Measurements from ENCODE around the gene GLUL.

DNA sequence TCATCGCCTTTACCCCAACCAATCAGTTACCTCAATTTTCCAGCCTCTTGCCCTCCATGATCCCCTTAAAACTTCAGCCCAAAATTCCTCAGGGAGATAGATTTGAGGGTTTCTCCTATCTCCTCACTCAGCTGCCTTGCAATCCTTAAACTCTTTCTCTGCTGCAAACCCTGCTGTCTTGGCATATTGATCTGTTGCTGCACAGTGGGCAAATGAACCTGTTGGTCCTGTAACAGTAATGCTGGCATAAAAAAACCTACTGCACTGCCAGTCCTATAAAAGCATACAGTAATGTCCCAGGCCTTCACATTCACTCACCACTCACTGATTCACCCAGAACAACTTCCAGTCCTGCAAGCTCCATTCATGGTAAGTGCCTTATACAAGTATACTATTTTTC, 14.0 kb upstream of the GLUL start:
- TF ChIP-seq, protein P1, sequence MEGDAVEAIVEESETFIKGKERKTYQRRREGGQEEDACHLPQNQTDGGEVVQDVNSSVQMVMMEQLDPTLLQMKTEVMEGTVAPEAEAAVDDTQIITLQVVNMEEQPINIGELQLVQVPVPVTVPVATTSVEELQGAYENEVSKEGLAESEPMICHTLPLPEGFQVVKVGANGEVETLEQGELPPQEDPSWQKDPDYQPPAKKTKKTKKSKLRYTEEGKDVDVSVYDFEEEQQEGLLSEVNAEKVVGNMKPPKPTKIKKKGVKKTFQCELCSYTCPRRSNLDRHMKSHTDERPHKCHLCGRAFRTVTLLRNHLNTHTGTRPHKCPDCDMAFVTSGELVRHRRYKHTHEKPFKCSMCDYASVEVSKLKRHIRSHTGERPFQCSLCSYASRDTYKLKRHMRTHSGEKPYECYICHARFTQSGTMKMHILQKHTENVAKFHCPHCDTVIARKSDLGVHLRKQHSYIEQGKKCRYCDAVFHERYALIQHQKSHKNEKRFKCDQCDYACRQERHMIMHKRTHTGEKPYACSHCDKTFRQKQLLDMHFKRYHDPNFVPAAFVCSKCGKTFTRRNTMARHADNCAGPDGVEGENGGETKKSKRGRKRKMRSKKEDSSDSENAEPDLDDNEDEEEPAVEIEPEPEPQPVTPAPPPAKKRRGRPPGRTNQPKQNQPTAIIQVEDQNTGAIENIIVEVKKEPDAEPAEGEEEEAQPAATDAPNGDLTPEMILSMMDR (IDR thresholded peaks at IDR 0.05), result no peak
- no peak for TF ChIP-seq POLR2A (IDR thresholded peaks at IDR 0.05)

All from tibial nerve (tissue), 3 donors.